Keratinocyte (primary cell): ENCODE data around the gene CSGALNACT2. TPM values are rescaled to one million over a fixed set of nuclear protein-coding genes. Genes with fewer than 3 reads are reported as not detected.
A peak's percentile ranks its signal among the peaks of the same experiment; 100 is the strongest.

Source experiments
- DNase-seq: peaks from one replicate; pipeline ENCODE4 v3.0.0-alpha.2; 2011; ENCODE audit warnings: low read depth, missing footprints, low spot score
- FAIRE-seq: peaks from 2 replicates; lab custom pipeline; 2011; peaks lifted over from hg19 to GRCh38; lab: Jason Lieb, UNC
- H2AFZ ChIP-seq: 2 replicates; pipeline ENCODE4 v1.6.0; 2012; ENCODE audit warnings: low read length, control low read depth, inconsistent platforms; ENCODE audit not compliant: control insufficient read depth
- H3K27ac ChIP-seq: 2 replicates; pipeline ENCODE4 v1.5.1; 2011; ENCODE audit warnings: low read length; ENCODE audit not compliant: control insufficient read depth, insufficient read depth
- H3K27me3 ChIP-seq: 3 replicates; pipeline ENCODE4 v1.6.0; 2011; ENCODE audit warnings: low read length; ENCODE audit not compliant: control insufficient read depth, insufficient read depth; ENCODE audit errors: extremely low read depth
- H3K36me3 ChIP-seq, 2 experiments: 2 replicates in 1 of 2; 3 replicates in 1 of 2; pipeline ENCODE4 v1.5.1; 2011; ENCODE audit warnings: low read length in 2 of 2, mild to moderate bottlenecking in 1 of 2; ENCODE audit not compliant: control insufficient read depth in 2 of 2, insufficient read depth in 2 of 2; ENCODE audit errors: extremely low read depth in 1 of 2
- H3K4me1 ChIP-seq: 3 replicates; pipeline ENCODE4 v1.5.1; 2011; ENCODE audit warnings: low read length; ENCODE audit not compliant: control insufficient read depth, insufficient read depth; ENCODE audit errors: extremely low read depth
- H3K4me2 ChIP-seq: 3 replicates; pipeline ENCODE4 v1.6.0; 2011; ENCODE audit warnings: low read depth, low read length; ENCODE audit not compliant: control insufficient read depth, insufficient read depth; ENCODE audit errors: extremely low read depth
- H3K4me3 ChIP-seq, 3 experiments: fragments of 200-600 bp in 1 of 3; sonication (generic) in 1 of 3; 2 replicates in 2 of 3; 3 replicates in 1 of 3; pipeline ENCODE4 v1.5.1; 2011 to 2016; ENCODE audit warnings: low read length in 3 of 3, mild to moderate bottlenecking in 3 of 3, control low read depth in 2 of 3, inconsistent platforms in 1 of 3, low read depth in 1 of 3, mixed read lengths in 1 of 3, mixed run types in 1 of 3, moderate library complexity in 1 of 3; ENCODE audit not compliant: control insufficient read depth in 2 of 3, insufficient read depth in 2 of 3; ENCODE audit errors: extremely low read depth in 1 of 3
- H3K79me2 ChIP-seq: 2 replicates; pipeline ENCODE4 v1.6.0; 2012; ENCODE audit warnings: low read length; ENCODE audit not compliant: control insufficient read depth, insufficient read depth
- H3K9ac ChIP-seq: 3 replicates; pipeline ENCODE4 v1.6.0; 2011; ENCODE audit warnings: low read length; ENCODE audit not compliant: control insufficient read depth, insufficient read depth; ENCODE audit errors: extremely low read depth
- H3K9me1 ChIP-seq: 3 replicates; pipeline ENCODE4 v1.6.0; 2011; ENCODE audit warnings: low read length; ENCODE audit not compliant: control insufficient read depth, insufficient read depth; ENCODE audit errors: extremely low read depth
- H3K9me3 ChIP-seq: 2 replicates; pipeline ENCODE4 v1.5.1; 2012; ENCODE audit warnings: low read depth, low read length; ENCODE audit not compliant: control insufficient read depth
- H4K20me1 ChIP-seq: 3 replicates; pipeline ENCODE4 v1.6.0; 2011; ENCODE audit warnings: low read length; ENCODE audit not compliant: control insufficient read depth, insufficient read depth; ENCODE audit errors: extremely low read depth
- CTCF ChIP-seq, 3 experiments: IDR thresholded peaks in 1 of 3; conservative IDR thresholded peaks in 1 of 3; optimal IDR thresholded peaks in 1 of 3; 2 replicates in 2 of 3; 3 replicates in 1 of 3; pipeline versions ENCODE3 to v1.5.1; 2011; ENCODE audit warnings: low read length in 3 of 3, mild to moderate bottlenecking in 3 of 3, moderate library complexity in 2 of 3, control low read depth in 1 of 3, inconsistent platforms in 1 of 3; ENCODE audit not compliant: insufficient read depth in 2 of 3; ENCODE audit errors: extremely low read depth in 1 of 3
- EZH2 ChIP-seq: IDR thresholded peaks from one replicate; pipeline ENCODE4 v1.6.1; 2012; ENCODE audit warnings: inconsistent platforms, mild to moderate bottlenecking, low read length, moderate library complexity
- dilution Hi-C: fragments of 300-500 bp; cut with MboI; formaldehyde crosslinking; loops from one replicate; pipeline ENCODE4 v1.7.0; 2020; ENCODE audit warnings: low sequenced_read_pairs; ENCODE audit not compliant: extremely low pct_ligation_motif_present
- polyA plus RNA-seq, 5 experiments: library from polyadenylated mRNA; depleted of rRNA in 3 of 5; stranded (reverse) in 3 of 5; stranded (forward) in 1 of 5; unstranded in 1 of 5; fragments of >200 nt; gene quantifications; 1 replicate in 1 of 5; 2 replicates in 3 of 5; 3 replicates in 1 of 5; pipeline versions ENCODE4 v1.2.1 to v1.2.3, GENCODE V29; 2011 to 2012; ENCODE audit warnings: missing spikeins in 2 of 5, low read depth in 1 of 5, low replicate concordance in 1 of 5

Gene CSGALNACT2
- polyA plus RNA-seq, 1 donor (not counting 4 experiments of a cell fraction or from before 2014, with no cell fraction given), result 19.7 TPM

GRCh38 chr10:43128958-43129706, 9.1 kb upstream of the CSGALNACT2 start:
- Histone ChIP-seq H4K20me1 (no peaks in the 10 kb centered on the region), H3K4me3 (no peak overlapping the region), H3K27ac (peak overlapping the region; percentile 60), H2AFZ (peak overlapping the region; percentile 76), H3K9me1 (no peaks in the 10 kb centered on the region), H3K9ac (peak overlapping the region; percentile 38), H3K79me2 (no peaks in the 10 kb centered on the region), H3K27me3 (no peaks in the 10 kb centered on the region), H3K4me1 (peaks cover 27% of the 10 kb centered on the region), H3K4me2 (peak overlapping the region; percentile 53), H3K36me3 (no peaks in the 10 kb centered on the region), H3K9me3 (no peaks in the 10 kb centered on the region)
- DNase-seq, result peak; percentile 54
- peak; percentile 90 for FAIRE-seq
- no peak for TF ChIP-seq CTCF (optimal IDR thresholded peaks at IDR 0.05 in 1 of 3, IDR thresholded peaks at IDR 0.05 in 1 of 3, conservative IDR thresholded peaks at IDR 0.05 in 1 of 3; ENCODE audit: extremely low read depth in 1 of 3, insufficient read depth in 2 of 3, low read length in 3 of 3)
- TF ChIP-seq EZH2, result no peak
- dilution Hi-C loops, result no loop called here

GRCh38 chr10:43130770-43131171, 7.5 kb upstream of the CSGALNACT2 start:
- TF ChIP-seq EZH2, result no peak
- TF ChIP-seq CTCF (optimal IDR thresholded peaks at IDR 0.05 in 1 of 3, IDR thresholded peaks at IDR 0.05 in 1 of 3, conservative IDR thresholded peaks at IDR 0.05 in 1 of 3; ENCODE audit: extremely low read depth in 1 of 3, insufficient read depth in 2 of 3, low read length in 3 of 3), result no peak
- no peaks in the 10 kb centered on the region for H3K9me1 ChIP-seq
- peak overlapping the region; percentile 54 for H3K27ac ChIP-seq
- no peak overlapping the region for H3K4me3 ChIP-seq
- no peaks in the 10 kb centered on the region for H3K27me3 ChIP-seq
- FAIRE-seq (peak; percentile 83), DNase-seq (peak; percentile 92)
- dilution Hi-C loops, result no loop called here
- no peaks in the 10 kb centered on the region for H3K9me3 ChIP-seq
- H3K4me2 ChIP-seq, result peak overlapping the region; percentile 22
- peak overlapping the region; percentile 24 for H3K9ac ChIP-seq
- H3K4me1 ChIP-seq, result peaks cover 27% of the 10 kb centered on the region
- H3K79me2 ChIP-seq, result no peaks in the 10 kb centered on the region
- no peaks in the 10 kb centered on the region for H3K36me3 ChIP-seq
- no peaks in the 10 kb centered on the region for H4K20me1 ChIP-seq
- H2AFZ ChIP-seq, result peak overlapping the region; percentile 55
